GM18870 (cell line): ENCODE measurements around the gene ZNF398.
"Not testable (repeated sequence)": the region's sequence is repeated elsewhere in the genome, so short reads cannot be mapped to it uniquely, and the experiment has no call there.

Experiments
- ATAC-seq: cut with Tn5 transposase; IDR thresholded peaks from one replicate; pipeline ENCODE4 v1.9.1; 2021; ENCODE audit warnings: moderate library complexity; ENCODE audit not compliant: unreplicated experiment

The ZNF398 gene, protein sequence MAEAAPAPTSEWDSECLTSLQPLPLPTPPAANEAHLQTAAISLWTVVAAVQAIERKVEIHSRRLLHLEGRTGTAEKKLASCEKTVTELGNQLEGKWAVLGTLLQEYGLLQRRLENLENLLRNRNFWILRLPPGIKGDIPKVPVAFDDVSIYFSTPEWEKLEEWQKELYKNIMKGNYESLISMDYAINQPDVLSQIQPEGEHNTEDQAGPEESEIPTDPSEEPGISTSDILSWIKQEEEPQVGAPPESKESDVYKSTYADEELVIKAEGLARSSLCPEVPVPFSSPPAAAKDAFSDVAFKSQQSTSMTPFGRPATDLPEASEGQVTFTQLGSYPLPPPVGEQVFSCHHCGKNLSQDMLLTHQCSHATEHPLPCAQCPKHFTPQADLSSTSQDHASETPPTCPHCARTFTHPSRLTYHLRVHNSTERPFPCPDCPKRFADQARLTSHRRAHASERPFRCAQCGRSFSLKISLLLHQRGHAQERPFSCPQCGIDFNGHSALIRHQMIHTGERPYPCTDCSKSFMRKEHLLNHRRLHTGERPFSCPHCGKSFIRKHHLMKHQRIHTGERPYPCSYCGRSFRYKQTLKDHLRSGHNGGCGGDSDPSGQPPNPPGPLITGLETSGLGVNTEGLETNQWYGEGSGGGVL

DNA sequence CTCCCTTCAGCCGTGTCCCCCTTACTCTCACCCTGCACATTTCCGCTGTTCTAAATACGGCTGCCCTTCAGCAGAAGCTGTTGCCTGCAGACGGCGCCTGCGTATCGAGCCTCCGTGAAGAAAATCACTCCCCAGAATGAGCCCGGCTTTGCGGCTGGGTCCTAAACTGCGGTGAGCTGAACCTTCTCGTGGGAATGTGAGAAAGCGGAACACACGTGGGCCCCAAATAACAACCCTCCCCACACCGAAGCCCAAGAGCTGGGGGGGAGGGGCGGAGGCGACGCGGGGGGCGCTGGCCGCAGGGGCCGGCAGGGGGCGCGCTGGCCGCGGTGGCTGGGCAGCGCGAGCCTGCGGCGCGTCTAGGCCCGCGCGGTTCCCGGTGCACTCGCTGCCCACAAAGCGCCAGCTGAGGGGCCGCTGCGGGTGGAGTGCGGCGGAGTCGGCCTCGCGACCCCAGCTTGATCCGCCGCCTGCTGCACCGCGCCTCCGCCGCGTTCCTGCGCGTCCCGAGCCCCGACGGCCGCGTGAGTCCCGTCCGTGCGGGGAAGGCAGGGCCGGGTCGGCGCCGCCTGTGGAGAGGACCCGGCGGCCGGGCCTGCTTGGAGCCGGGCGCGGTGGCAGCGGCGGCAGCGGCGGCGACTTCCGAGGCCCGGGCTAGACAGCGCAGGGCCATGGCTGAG is at the start of gene ZNF398:
Gene ZNF398 (plus strand): TSS at position 382 of the 680 bp plus-strand sequence. CDS start 290 bp downstream, at position 672.
- peak; percentile 75 for ATAC-seq

DNA sequence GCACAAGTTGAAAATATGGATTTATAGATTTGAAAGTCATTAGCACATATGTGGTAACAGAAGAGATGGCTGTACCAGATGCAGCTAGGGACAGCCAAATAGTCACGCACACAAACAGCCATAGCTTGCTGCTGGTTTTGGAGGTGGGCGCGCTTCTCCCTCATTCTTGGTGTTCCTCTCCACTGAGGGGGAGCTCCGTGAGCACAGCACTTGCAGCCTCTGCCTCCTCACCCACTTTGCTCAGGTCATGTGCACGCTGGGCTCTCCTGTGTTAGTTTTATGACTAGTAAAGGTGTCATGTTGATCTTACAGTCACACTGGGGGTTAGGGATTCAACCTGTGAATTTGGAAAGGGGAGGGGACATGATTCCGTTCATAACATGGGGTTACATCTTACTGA is 48.2 kb upstream of the ZNF398 start:
- no peak for ATAC-seq

DNA sequence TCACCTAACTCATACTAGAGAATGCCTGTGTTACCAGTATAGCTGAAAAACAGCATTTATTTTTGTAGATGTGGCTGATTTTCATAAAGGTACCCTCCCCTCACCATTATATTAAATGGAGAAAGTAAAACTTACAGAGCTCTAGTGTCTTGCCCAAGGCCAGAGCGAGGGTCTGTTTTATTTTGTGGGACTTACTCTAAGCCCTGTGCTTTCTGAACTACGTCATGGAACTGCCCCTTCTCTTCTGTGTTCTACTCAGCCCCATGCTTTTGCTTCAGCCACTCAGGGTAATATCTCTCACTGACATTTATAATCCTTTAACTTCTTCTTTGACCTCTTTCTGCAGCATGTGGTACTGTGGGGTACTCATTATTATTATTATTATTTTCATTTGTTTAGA is 46.4 kb upstream of the ZNF398 start:
- ATAC-seq = no peak

DNA sequence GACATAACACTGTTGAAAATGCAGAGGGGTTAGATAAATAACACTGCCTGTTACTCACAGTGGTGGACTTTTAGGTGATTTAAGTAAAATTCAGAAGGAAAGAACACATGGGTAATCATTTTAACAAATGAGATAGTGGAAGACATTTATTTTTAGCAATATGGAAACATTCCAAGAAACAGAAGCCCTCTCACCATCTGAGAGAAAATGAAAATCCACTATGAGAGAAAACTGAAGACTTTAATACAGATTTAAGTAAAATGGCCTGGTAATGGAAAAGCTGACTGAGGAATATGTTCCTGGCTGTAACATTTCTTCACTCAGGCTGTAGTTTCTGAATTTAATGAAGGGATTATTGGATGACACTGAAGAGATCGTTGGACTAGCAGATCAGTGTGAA is 44.6 kb upstream of the ZNF398 start:
- no peak for ATAC-seq

DNA sequence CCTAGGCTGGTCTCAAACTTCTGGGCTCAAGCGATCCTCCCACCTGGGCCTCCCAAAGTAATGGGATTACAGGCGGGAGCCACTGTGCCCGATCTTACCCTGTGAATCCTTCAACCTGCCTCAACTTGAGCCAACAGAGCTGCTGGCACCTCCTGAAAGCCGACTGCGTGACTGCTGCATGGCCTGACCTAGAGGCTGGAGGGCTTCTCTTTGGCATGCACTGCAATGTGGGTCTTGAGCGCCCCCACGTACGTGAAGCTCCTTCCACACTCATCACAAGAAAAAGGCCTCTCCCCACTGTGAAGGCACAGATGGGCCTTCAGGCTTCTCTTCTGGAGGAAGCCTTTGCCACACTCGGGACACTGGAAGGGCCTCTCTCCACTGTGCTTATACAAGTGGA is 43.8 kb upstream of the ZNF398 start:
- no peak for ATAC-seq

DNA sequence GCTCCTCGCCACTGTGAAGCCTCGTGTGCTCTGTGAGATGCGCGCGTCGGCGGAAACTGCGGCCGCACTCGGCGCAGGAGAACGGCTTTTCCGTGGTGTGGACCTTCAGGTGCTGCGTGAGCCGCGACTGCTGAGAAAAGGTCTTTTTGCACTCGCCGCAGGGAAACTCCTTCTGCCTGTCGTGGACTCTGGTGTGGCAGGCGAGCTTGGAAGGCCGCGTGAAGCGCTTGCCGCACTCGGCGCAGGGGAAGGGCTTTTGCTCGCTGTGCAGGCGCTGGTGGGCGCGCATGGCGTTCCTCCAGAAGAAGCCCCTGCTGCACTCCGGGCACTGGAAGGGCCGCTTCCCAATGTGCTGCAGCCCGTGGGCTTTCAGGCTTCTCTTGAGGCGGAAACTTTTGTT is 43.0 kb upstream of the ZNF398 start:
- no peak for ATAC-seq

DNA sequence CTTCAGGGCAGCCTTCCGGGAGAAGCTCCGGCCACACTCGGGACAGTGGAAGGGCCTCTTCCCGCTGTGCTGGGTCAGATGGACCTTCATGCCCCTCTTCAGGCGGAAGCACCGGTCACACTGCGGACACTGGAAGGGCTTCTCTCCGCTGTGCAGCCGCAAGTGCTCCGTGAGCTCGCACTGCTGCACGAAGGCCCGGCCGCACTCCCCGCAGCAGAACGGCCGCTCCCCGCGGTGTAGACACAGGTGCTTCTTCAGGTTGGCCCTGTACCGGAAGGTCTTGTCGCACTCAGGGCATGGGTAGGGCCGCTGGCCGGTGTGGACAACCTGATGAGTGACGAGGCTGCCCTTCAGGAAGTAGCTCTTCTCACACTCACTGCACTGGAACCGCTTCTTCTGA is 42.5 kb upstream of the ZNF398 start:
- ATAC-seq = no peak

DNA sequence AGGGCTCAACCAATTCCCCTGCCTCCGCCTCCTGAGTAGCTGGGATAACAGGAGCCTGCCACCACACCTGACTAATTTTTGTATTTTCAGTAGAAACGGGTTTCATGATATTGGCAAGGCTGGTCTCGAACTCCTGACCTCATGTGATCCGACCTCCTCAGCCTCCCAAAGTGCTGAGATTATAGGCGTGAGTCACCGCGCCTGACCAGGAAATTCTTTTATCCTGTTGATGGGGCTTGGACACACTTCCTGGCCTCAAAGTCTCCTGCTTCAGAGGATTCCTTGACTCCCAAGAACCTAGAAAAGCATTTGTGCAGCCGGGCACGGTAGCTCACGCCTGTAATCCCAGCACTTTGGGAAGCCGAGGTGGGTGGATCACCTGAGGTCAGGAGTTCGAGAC is 37.3 kb upstream of the ZNF398 start:
- no peak for ATAC-seq

DNA sequence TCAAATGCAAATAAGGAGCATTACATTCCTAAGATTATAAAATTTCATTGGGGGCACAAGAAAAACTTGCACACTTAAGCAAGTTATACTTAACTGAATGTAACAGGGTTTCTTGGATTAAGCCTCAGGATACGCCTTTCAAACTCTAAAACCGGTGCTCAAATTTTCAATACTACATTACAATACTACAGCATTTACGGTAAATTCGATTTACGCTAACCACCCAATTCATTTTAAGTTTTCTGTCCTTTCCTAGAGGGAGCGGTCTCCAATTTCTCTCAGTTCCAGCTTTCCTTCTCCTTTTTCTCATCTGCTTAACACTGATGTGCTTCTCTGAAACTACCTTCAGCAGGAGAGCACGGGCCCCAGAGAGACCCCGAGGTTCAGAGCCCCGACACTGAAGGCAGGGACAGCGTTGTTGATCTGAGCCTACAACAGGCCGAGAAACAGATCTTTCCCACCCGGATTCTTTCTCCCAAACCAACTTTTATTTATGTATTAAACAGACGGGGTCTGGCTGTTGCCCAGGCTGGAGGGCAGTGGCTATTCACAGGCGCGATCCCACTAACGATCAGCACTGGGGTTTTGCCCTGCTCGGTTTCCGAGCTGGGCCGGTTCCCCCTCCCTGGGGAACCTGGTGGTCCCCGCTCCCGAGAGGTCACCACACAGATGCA is 21.9 kb upstream of the ZNF398 start:
- peak; percentile 2 for ATAC-seq

DNA sequence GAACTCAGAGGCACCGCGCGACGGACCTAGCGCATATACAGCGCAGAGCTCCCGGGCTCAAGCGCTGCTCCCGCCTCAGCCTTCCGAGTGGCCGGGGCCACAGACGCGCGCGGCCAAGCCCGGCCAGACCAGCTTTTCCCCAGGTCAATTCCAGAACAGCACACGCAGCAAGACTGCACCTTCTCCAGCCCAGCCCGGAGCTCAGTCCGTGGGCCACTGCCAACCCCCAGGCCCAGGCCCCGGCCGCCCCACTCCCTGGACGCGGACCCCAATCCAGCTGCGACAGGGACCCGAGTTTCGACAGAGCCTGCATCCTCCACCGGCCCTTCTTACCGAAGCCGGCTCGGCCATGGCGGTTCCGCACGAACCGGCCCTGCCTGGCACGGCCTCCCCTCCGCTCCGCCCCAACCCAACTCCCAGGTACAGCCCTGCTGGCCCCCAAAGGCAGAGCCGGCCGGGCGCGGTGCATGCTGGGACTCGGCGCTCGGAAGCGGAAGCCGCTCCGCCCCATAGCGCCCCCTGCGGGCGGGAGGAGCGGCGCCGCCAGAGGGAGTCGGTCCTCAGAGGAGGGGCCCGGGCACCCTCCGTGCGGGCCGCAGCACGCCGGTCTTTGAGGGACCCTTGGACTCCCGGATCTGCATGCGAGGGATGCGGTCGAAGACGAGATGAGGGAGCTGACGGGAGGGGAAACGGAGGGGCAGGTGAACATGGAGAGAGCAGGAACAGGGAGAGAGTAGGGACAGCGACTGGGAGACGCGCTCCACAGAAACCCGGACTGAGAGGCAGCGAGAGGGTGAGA is 21.2 kb upstream of the ZNF398 start, which contains the start of gene ZNF425:
Gene ZNF425 (minus strand): TSS at position 462 of the 799 bp plus-strand sequence. CDS start 111 bp downstream, at position 351.
- peak; percentile 75 for ATAC-seq

DNA sequence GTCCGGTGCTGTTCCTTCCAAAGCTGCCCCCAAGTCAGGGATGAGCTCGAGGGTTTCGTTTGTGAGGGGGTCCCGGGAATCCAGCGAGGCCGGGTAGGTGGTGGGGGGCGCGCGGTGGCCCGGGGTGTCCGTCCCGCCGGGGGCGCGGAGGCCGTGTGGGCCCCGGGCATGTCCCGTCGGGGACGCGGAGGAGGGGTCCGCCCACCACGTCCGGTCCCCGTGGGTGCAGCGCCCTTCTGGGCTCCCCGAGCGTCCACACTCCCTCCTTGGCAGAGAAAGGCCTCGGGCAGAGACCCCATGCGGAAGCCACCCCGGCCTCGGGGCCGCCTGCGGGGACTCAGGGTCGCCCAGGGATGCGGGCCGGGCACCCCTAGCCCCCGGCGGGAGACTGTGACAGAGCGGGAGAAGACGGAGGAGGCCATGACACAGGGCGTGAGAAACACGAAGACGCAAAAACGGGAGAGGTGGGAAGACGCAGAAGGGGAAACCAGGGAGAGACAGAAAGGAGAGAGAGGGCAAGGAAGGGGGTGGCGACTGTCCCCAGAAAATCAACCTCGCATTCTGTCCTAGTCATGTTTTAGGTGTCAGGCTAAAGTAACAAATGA is 20.5 kb upstream of the ZNF398 start:
- ATAC-seq = peak; percentile 23

DNA sequence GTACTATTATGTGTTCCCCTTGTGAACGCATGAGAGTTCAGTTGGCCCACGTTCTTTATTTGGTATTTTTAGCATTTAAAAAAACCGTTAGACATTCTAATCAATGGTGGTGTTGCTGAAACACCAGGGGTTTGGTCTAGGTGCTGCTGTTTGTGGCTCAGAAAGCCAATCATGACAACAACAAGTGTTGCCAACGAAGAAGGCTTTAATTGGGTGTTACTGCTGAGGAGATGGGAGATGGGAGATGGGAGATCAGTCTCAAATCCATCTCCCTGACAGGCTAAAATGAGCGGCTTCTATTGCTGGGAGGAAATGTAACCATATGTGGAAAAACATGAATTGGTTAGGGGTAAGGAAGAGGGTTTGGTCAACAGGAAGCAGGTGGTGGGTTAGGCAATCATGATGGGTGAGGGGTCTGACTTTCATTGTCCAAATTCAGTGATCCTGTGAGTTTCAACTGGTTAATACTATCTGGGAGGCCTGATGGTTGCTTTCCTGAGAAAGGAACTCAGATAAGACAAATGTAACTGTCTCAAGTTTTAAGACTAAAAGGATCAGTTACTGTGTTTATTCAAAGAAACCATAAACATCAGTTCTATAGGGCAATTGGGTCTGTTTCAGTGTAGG is 16.6 kb upstream of the ZNF398 start:
- no peak for ATAC-seq

DNA sequence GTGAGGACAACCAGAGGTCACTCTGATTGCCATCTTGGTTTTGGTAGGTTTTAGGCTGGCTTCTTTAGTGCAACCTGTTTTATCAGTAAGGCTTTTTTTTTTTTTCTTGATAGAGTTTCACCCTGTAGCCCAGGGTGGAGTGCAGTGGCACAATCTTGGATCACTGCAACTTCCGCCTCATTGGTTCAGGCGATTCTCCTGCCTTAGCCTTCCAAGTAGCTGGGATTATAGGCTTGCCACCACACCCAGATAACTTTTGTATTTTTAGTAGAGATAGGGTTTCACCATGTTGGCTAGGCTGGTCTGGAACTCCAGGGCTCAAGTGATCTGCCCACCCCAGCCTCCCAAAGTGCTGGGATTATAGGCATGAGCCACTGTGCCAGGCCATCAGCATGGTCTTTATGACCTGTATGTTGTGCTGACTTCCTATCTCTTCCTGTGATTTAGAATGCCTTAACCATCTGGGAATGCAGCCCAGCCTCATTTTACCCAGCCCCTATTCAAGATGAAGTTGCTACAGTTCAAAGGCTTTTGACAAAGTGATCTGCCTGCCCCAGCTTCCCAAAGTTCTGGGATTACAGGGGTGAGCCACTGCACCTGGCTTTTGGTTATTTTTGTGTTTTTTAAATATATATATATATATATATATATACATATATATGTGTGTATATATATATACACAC is 14.1 kb upstream of the ZNF398 start:
- no peak for ATAC-seq

DNA sequence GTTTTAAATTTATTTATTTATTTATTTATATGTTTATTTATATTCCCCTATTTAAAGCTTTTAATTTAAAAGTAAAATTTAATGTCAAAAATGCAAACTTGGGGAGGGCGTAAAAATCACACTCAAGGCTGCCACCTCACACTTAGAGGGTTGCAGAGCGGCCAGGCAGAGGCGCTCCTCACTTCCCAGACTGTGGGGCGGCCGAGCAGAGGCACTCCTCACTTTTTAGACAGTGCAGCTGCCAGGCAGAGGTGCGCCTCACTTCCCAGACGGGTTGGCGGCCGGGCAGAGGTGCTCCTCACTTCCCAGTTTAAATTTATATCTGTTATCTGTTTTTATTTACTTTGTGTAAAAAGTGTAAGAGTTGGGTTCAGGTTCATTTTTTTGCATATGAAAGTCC is 11.1 kb upstream of the ZNF398 start:
- ATAC-seq = no peak

DNA sequence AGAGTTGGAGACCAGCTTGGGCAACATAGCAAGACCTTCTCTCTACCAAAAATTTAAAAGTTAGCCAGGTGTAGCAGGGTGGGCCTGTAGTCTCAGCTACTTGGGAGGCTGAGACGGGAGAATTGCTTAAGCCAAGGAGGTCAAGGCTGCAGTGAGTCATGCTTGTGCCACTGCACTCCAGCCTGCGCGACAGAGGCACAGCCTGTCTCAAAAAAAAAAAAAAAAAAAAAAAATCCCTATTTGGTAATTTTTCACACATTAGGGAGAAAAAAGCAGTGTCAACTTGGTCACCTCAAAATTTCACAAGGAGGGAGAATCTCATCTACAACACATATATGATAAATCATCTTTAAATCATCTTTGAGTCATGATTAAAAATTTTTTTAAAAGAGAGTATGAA is 6.4 kb upstream of the ZNF398 start:
- no peak for ATAC-seq

DNA sequence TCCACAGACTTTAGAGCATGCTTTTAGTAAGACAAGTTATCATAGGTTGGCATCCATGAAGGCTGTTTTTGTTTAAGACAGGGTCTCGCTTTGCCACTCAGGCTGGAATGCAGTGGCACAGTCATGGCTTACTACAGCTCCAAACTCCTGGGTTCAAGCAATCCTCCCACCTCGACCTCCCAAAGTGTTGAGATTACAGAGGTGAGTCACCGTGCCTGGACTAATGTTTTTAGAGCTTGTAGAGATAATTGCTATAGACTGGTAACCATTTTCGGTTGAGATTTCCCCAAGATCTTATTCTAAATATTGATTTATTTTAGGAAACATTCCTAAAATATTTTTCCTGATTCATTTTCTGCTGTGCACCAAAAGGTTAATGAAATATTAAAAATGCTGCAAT is 5.4 kb upstream of the ZNF398 start:
- no peak for ATAC-seq

DNA sequence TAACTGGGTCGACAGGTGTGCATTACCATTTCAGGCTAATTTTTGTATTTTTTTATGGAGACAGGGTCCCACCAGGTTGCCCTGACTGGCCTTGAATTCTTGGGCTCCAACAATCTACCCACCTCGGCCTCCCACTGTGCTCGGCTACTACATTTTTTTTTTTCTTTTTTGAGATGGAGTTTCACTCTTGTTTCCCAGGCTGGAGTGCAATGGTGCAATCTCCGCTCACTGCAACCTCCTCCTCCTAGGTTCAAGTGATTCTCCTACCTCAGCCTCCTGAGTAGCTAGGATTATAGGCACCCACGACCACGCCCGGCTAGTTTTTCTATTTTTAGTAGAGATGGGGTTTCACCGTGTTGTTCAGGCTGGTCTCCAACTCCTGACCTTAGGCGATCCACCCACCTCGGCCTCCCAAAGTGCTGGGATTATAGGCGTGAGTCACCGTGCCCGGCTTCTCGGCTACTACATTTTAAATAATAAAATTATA is 2.8 kb upstream of the ZNF398 start:
- ATAC-seq = not testable (repeated sequence)

DNA sequence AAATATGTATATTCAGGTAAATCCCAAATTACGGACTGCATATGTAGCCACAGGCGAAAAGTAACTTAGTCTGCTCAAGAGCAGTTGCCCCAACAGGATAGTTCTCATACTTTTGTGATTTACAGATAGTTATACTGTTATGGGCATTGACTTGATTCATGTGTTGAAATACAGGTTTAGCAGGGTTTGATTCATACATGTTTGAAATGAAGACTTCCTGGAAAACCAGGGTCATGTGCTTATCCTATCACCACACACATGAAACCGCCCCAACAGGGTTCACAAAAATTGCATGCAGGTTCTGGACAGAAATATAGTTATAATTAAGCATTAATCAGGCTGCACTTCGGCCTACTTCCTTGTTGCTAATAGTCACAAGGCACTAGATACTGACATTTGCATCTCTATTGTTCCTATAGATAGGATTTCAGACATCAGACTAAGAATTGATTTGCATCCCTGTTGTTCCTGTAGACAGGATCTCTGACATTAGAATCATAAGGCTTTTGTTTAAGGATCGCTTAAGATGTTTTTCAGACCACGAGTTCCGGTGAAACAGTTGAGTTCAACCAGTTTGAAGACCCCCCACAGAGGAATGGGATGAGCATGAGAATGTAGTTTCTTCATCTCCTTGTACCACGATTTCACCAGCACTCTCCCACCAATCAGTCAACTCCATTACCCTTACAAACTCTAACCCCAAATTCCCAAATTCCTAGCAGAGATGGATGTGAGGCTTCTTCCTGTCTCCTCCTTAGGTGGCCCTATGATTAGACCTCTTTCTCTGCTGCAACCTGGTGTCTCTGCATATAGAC is 2.0 kb upstream of the ZNF398 start:
- no peak for ATAC-seq
